GM23338 (cell line): ENCODE data around the gene FAM13C. TPM values are rescaled to one million over a fixed set of nuclear protein-coding genes. Genes with fewer than 3 reads are reported as not detected.

ENCODE experiments used
- ATAC-seq: fragments of 200-7000 bp; cut with Tn5 transposase; 3 replicates; pipeline ENCODE4 v1.9.1; 2020
- DNase-seq: peaks from one replicate; pipeline ENCODE4 v3.0.0-alpha.2; 2015; ENCODE audit warnings: low spot score
- H2AFZ ChIP-seq: fragments of 200-600 bp; sonication (generic); 2 replicates; pipeline ENCODE4 v1.8.0; 2016; ENCODE audit warnings: antibody characterized with exemption, mild to moderate bottlenecking, moderate library complexity
- H3F3A ChIP-seq: fragments of 200-600 bp; sonication (generic); replicated peaks from 2 replicates; pipeline ENCODE4 v1.8.0; 2017; ENCODE audit warnings: antibody characterized with exemption, mixed run types, low read depth
- H3K27ac ChIP-seq: fragments of 200-600 bp; sonication (generic); 2 replicates; pipeline ENCODE4 v1.6.1; 2016; ENCODE audit warnings: low read depth
- H3K27me3 ChIP-seq: fragments of 200-600 bp; sonication (generic); 2 replicates; pipeline ENCODE4 v1.8.0; 2016; ENCODE audit warnings: mild to moderate bottlenecking, mixed run types, moderate library complexity; ENCODE audit not compliant: insufficient read depth
- H3K36me3 ChIP-seq: fragments of 200-600 bp; sonication (generic); 2 replicates; pipeline ENCODE4 v1.8.0; 2016; ENCODE audit warnings: mild to moderate bottlenecking; ENCODE audit not compliant: insufficient read depth
- H3K4me1 ChIP-seq: fragments of 200-600 bp; sonication (generic); 2 replicates; pipeline ENCODE4 v1.8.0; 2016; ENCODE audit warnings: mild to moderate bottlenecking, moderate library complexity; ENCODE audit not compliant: insufficient read depth
- H3K4me2 ChIP-seq: fragments of 200-600 bp; sonication (generic); 2 replicates; pipeline ENCODE4 v1.7.1; 2017; ENCODE audit warnings: mixed run types
- H3K4me3 ChIP-seq: fragments of 200-600 bp; sonication (generic); 2 replicates; pipeline ENCODE4 v1.6.1; 2016; ENCODE audit warnings: mixed run types
- H3K79me2 ChIP-seq: fragments of 200-600 bp; sonication (generic); replicated peaks from 2 replicates; pipeline ENCODE4 v1.8.0; 2017; ENCODE audit warnings: mild to moderate bottlenecking; ENCODE audit not compliant: insufficient read depth
- H3K9me2 ChIP-seq: fragments of 200-600 bp; sonication (generic); 2 replicates; pipeline ENCODE4 v1.8.0; 2017; ENCODE audit not compliant: insufficient read depth
- H4K20me1 ChIP-seq: fragments of 200-600 bp; sonication (generic); replicated peaks from 2 replicates; pipeline ENCODE4 v1.8.0; 2017; ENCODE audit warnings: mild to moderate bottlenecking; ENCODE audit not compliant: insufficient read depth
- H3K27ac Mint-ChIP-seq: 2 replicates; pipeline ENCODE4 v1.8.0; 2020; ENCODE audit warnings: inconsistent platforms, mild to moderate bottlenecking, moderate library complexity, mixed read lengths
- H3K27me3 Mint-ChIP-seq: 3 replicates; pipeline ENCODE4 v1.8.0; 2022; ENCODE audit warnings: low read depth, mild to moderate bottlenecking, moderate library complexity, mixed read lengths, inconsistent platforms; ENCODE audit not compliant: insufficient read depth, poor library complexity
- H3K36me3 Mint-ChIP-seq: 3 replicates; pipeline ENCODE4 v1.8.0; 2021; ENCODE audit warnings: low read depth, mild to moderate bottlenecking, inconsistent platforms, moderate library complexity, mixed read lengths
- H3K4me1 Mint-ChIP-seq: 3 replicates; pipeline ENCODE4 v1.8.0; 2020; ENCODE audit warnings: mild to moderate bottlenecking, inconsistent platforms, mixed read lengths
- H3K4me3 Mint-ChIP-seq: 3 replicates; pipeline ENCODE4 v1.8.0; 2021; ENCODE audit warnings: moderate library complexity, mild to moderate bottlenecking, inconsistent platforms, mixed read lengths
- H3K9me3 Mint-ChIP-seq: 3 replicates; pipeline ENCODE4 v1.8.0; 2020; ENCODE audit warnings: moderate library complexity, mild to moderate bottlenecking, inconsistent platforms, mixed read lengths
- CREB1 ChIP-seq: fragments of 250-450 bp; sonication (Bioruptor Pico); IDR thresholded peaks from 2 replicates; pipeline ENCODE4 v1.5.0; 2020; ENCODE audit warnings: low read depth, mild to moderate bottlenecking, moderate library complexity
- CTCF ChIP-seq, 2 experiments: fragments of 200-600 bp in 1 of 2; sonication (generic) in 1 of 2; conservative IDR thresholded peaks; 2 replicates each; pipeline versions ENCODE4 v1.5.1 to v1.6.1; 2016 to 2017; ENCODE audit warnings: antibody characterized with exemption in 2 of 2, low read depth in 2 of 2, mild to moderate bottlenecking in 2 of 2, moderate library complexity in 1 of 2
- ETS1 ChIP-seq: IDR thresholded peaks from 2 replicates; pipeline ENCODE4 v1.6.1; 2016; ENCODE audit warnings: antibody characterized with exemption
- EZH2 ChIP-seq: fragments of 200-600 bp; sonication (generic); IDR thresholded peaks from one replicate; pipeline ENCODE4 v1.8.0; 2017; ENCODE audit warnings: antibody characterized with exemption, mild to moderate bottlenecking, low read depth; ENCODE audit not compliant: unreplicated experiment
- EZH2phosphoT487 ChIP-seq: fragments of 200-600 bp; sonication (generic); IDR thresholded peaks from one replicate; pipeline ENCODE4 v1.8.1; 2018; ENCODE audit warnings: antibody characterized with exemption; ENCODE audit not compliant: unreplicated experiment
- JUNB ChIP-seq: IDR thresholded peaks from one replicate; pipeline ENCODE4 v1.6.1; 2016; ENCODE audit warnings: antibody characterized with exemption; ENCODE audit not compliant: unreplicated experiment
- NANOG ChIP-seq: IDR thresholded peaks from 2 replicates; pipeline ENCODE4 v1.6.1; 2016; ENCODE audit warnings: antibody characterized with exemption, borderline replicate concordance
- POLR2AphosphoS5 ChIP-seq: IDR thresholded peaks from 2 replicates; pipeline ENCODE4 v1.6.1; 2016; ENCODE audit warnings: antibody characterized with exemption, low read depth
- REST ChIP-seq: IDR thresholded peaks from one replicate; pipeline ENCODE4 v1.6.1; 2018; ENCODE audit warnings: antibody characterized with exemption; ENCODE audit not compliant: unreplicated experiment
- STAT1 ChIP-seq: IDR thresholded peaks from one replicate; pipeline ENCODE4 v1.6.1; 2016; ENCODE audit warnings: antibody characterized with exemption; ENCODE audit not compliant: unreplicated experiment
- ZNF114 ChIP-seq: fragments of 250-450 bp; sonication (Bioruptor Pico); IDR thresholded peaks from 2 replicates; pipeline ENCODE4 v1.5.0; 2020; ENCODE audit warnings: mild to moderate bottlenecking, moderate library complexity
- ZNF331 ChIP-seq: fragments of 250-450 bp; sonication (Bioruptor Pico); IDR thresholded peaks from 2 replicates; pipeline ENCODE4 v1.5.0; 2020; ENCODE audit warnings: low read depth, mild to moderate bottlenecking, moderate library complexity
- ZNF462 ChIP-seq: fragments of 250-450 bp; sonication (Bioruptor Pico); IDR thresholded peaks from 2 replicates; pipeline ENCODE4 v1.5.0; 2020; ENCODE audit warnings: mild to moderate bottlenecking, moderate library complexity
- polyA plus RNA-seq: library from polyadenylated mRNA; unstranded; fragments of >200 nt; fragmentation: Nextera tagmentation; extraction: Ambion mirVana; gene quantifications from 2 replicates; pipeline ENCODE4 v1.2.1, GENCODE V29; 2016
- total RNA-seq: library from RNA; depleted of rRNA; stranded (reverse); fragments of >200 nt; shearing (Covaris generic); gene quantifications from 2 replicates; pipeline ENCODE4 v1.2.3, GENCODE V29; 2014

Gene FAM13C
- total and polyA plus RNA-seq, 2 experiments from 2014 or later = 0.94 to 2.1 TPM

- Mint-ChIP-seq H3K27me3 (no peaks in the 10 kb centered on the region), H3K27ac (no peak overlapping the region), H3K4me1 (peaks cover 3% of the 10 kb centered on the region; the same call in 2 of the 3 replicates), H3K9me3 (no peaks in the 10 kb centered on the region), H3K4me3 (no peak overlapping the region), H3K36me3 (no peaks in the 10 kb centered on the region)
- Histone ChIP-seq H3K4me3 (no peak overlapping the region), H3K27me3 (no peaks in the 10 kb centered on the region), H3F3A (no peaks in the 10 kb centered on the region), H3K4me2 (no peak overlapping the region), H2AFZ (no peak overlapping the region), H3K4me1 (no peaks in the 10 kb centered on the region), H4K20me1 (no peaks in the 10 kb centered on the region), H3K79me2 (no peaks in the 10 kb centered on the region), H3K36me3 (no peaks in the 10 kb centered on the region), H3K9me2 (no peaks in the 10 kb centered on the region), H3K27ac (no peak overlapping the region)
- no peak for TF ChIP-seq STAT1
- TF ChIP-seq NANOG = no peak
- TF ChIP-seq EZH2 = no peak
- no peak for TF ChIP-seq CTCF (conservative IDR thresholded peaks at IDR 0.05; ENCODE audit: low read depth in 2 of 2)
- TF ChIP-seq CREB1 = no peak
- no peak for TF ChIP-seq ZNF114 (CRISPR knock-in tag)
- TF ChIP-seq EZH2phosphoT487 = no peak
- no peak for TF ChIP-seq POLR2AphosphoS5
- no peak for TF ChIP-seq ETS1
- TF ChIP-seq ZNF462 (CRISPR knock-in tag) = no peak
- no peak for TF ChIP-seq REST
- no peak for TF ChIP-seq ZNF331 (CRISPR knock-in tag)
- no peak for TF ChIP-seq JUNB
- ATAC-seq = no peak
- no peak for DNase-seq
Observed at GRCh38 chr10:59381687-59382086, 19.3 kb upstream of the FAM13C start.
